HepG2 (cell line): Measurements from ENCODE around the gene MAPK13. TPM values are rescaled to one million over a fixed set of nuclear protein-coding genes. Genes with fewer than 3 reads are reported as not detected.
A peak's percentile ranks its signal among the peaks of the same experiment; 100 is the strongest.

Source experiments
- ADNP ChIP-seq: sonication (generic); formaldehyde crosslinking; IDR thresholded peaks from 2 replicates; pipeline ENCODE4 v1.4.0; 2020; ENCODE audit warnings: missing genetic modification reagents
- CREB1 ChIP-seq, 2 experiments: fragments of 450-650 bp in 1 of 2; IDR thresholded peaks; 2 replicates each; pipeline ENCODE4 v1.6.1; 2016 to 2017; ENCODE audit warnings: control low read depth in 1 of 2, mild to moderate bottlenecking in 1 of 2, missing compliant biosample characterization in 1 of 2, missing genetic modification characterization in 1 of 2
- FOXC1 ChIP-seq: sonication (generic); formaldehyde crosslinking; IDR thresholded peaks from 2 replicates; pipeline ENCODE4 v1.8.0; 2022; ENCODE audit warnings: mild to moderate bottlenecking, missing genetic modification reagents, borderline replicate concordance
- HCFC1 ChIP-seq: fragments of 150-350 bp; IDR thresholded peaks from 2 replicates; pipeline ENCODE4 v1.6.1; 2014; ENCODE audit warnings: low read depth, low read length
- NONO ChIP-seq, 2 experiments: fragments of 450-650 bp in 1 of 2; sonication (generic) in 1 of 2; formaldehyde crosslinking in 1 of 2; IDR thresholded peaks in 1 of 2; conservative IDR thresholded peaks in 1 of 2; 2 replicates each; pipeline versions ENCODE4 v1.6.1 to v1.8.0; 2017 to 2022; ENCODE audit warnings: mild to moderate bottlenecking in 1 of 2, missing genetic modification reagents in 1 of 2, moderate library complexity in 1 of 2
- RARA ChIP-seq: IDR thresholded peaks from 2 replicates; pipeline ENCODE4 v1.6.1; 2016; ENCODE audit warnings: missing genetic modification reagents, missing compliant biosample characterization
- RARG ChIP-seq: sonication (generic); formaldehyde crosslinking; IDR thresholded peaks from 2 replicates; pipeline ENCODE4 v1.4.0; 2020; ENCODE audit warnings: low read depth, mild to moderate bottlenecking, missing genetic modification reagents
- RFX3 ChIP-seq: IDR thresholded peaks from 2 replicates; pipeline ENCODE4 v1.6.1; 2016; ENCODE audit warnings: missing biosample characterization, missing genetic modification reagents
- TBP ChIP-seq: sonication (generic); formaldehyde crosslinking; IDR thresholded peaks from 2 replicates; pipeline ENCODE4 v1.5.0; 2020; ENCODE audit warnings: missing genetic modification reagents
- TOPORS ChIP-seq: sonication (generic); formaldehyde crosslinking; IDR thresholded peaks from 2 replicates; pipeline ENCODE4 v1.8.0; 2023; ENCODE audit warnings: mild to moderate bottlenecking, missing genetic modification reagents
- ZMYM3 ChIP-seq: sonication (generic); formaldehyde crosslinking; IDR thresholded peaks from 2 replicates; pipeline ENCODE4 v1.5.1; 2020; ENCODE audit warnings: mild to moderate bottlenecking, missing genetic modification reagents
- ZNF3 ChIP-seq: IDR thresholded peaks from 2 replicates; pipeline ENCODE4 v1.7.0; 2017; ENCODE audit warnings: inconsistent platforms
- ZNF30 ChIP-seq: sonication (generic); formaldehyde crosslinking; IDR thresholded peaks from 2 replicates; pipeline ENCODE4 v1.5.0; 2020; ENCODE audit warnings: mild to moderate bottlenecking, missing genetic modification reagents
- ZNF878 ChIP-seq: sonication (generic); formaldehyde crosslinking; IDR thresholded peaks from 2 replicates; pipeline ENCODE4 v1.8.1; 2023; ENCODE audit warnings: mild to moderate bottlenecking, missing genetic modification reagents, moderate library complexity
- polyA plus RNA-seq, 8 experiments: library from polyadenylated mRNA; depleted of rRNA in 3 of 8; stranded (reverse) in 7 of 8; unstranded in 1 of 8; fragments of >200 nt; fragmentation: Illumina TruSeq in 4 of 8; extraction: Trizol in 4 of 8; gene quantifications; 2 replicates each; pipeline versions ENCODE4 v1.2.1 to v1.2.3, GENCODE V29; 2011 to 2016; ENCODE audit warnings: low read depth in 4 of 8, missing spikeins in 1 of 8, mixed read lengths in 1 of 8; ENCODE audit not compliant: insufficient read depth in 1 of 8
- total RNA-seq, 5 experiments: library from RNA; depleted of rRNA; stranded (reverse); fragments of >200 nt; fragmentation: Illumina TruSeq; extraction: Trizol; gene quantifications; 2 replicates each; pipeline ENCODE4 v1.2.3, GENCODE V29; 2016; ENCODE audit warnings: low read depth in 1 of 5
- TF ChIP-seq, protein P1 (sequence below): IDR thresholded peaks from 2 replicates; pipeline ENCODE4 v1.6.1; 2016; ENCODE audit warnings: low read depth
- TF ChIP-seq, protein P2 (sequence below): IDR thresholded peaks from 2 replicates; pipeline ENCODE4 v1.4.0; 2020; ENCODE audit warnings: mild to moderate bottlenecking, missing genetic modification reagents
- TF ChIP-seq, protein P3 (sequence below): sonication (generic); formaldehyde crosslinking; IDR thresholded peaks from 2 replicates; pipeline ENCODE4 v1.8.1; 2022; ENCODE audit warnings: low read depth, mild to moderate bottlenecking, missing genetic modification reagents
- TF ChIP-seq, protein P4 (sequence below): sonication (generic); formaldehyde crosslinking; IDR thresholded peaks from 2 replicates; pipeline ENCODE4 v1.5.0; 2020; ENCODE audit warnings: mild to moderate bottlenecking, missing genetic modification reagents

Gene MAPK13
- total and polyA plus RNA-seq, 2 of the 13 experiments (the other 11 are each of a cell fraction or from before 2014, with no cell fraction given) = 12.7 to 43.4 TPM

DNA sequence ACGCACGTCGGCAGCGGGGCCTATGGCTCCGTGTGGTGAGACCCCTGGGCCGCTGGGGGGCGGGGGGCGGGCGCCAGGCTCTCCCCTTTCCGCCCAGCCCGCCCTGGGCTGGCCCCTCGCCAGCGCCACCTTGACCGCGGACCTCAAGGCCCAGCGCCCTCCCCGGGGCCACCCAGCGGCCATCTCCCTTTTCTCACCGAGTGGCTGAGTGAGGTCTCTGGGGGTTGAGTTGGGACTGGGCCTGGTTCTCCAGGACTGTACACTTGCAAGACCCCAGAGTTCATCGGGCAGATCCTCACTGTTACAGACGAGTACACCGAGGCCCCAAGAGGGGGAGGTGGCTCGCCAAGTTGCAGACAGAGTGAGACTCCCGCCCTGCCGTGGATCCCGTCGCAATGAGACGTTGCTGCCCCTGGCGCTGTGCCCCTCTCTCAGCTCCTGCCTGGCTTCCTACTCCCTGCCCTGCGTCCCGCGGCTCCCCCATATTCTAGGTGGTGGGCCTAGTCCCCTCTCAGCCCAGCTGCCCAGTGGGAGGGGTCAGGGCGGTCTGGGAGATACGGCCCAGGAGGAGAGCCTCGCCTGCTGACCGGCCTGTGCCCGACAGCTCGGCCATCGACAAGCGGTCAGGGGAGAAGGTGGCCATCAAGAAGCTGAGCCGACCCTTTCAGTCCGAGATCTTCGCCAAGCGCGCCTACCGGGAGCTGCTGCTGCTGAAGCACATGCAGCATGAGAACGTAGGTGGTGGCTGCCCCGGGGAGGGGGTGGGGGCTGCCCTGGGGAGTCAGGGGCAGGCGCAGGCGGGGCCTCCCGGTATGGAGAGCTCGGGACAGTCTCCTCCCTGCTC is 576 bp downstream of the MAPK13 start (continued):
- 0 out of 2 replicates have a peak, but pooled peaks have one; percentile 0 for TF ChIP-seq ZNF878 (CRISPR knock-in tag)
- TF ChIP-seq, protein P1, sequence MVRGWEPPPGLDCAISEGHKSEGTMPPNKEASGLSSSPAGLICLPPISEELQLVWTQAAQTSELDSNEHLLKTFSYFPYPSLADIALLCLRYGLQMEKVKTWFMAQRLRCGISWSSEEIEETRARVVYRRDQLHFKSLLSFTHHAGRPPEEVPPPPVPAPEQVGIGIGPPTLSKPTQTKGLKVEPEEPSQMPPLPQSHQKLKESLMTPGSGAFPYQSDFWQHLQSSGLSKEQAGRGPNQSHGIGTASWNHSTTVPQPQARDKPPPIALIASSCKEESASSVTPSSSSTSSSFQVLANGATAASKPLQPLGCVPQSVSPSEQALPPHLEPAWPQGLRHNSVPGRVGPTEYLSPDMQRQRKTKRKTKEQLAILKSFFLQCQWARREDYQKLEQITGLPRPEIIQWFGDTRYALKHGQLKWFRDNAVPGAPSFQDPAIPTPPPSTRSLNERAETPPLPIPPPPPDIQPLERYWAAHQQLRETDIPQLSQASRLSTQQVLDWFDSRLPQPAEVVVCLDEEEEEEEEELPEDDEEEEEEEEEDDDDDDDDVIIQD (CRISPR knock-in tag) = 0 out of 2 replicates have a peak, but pooled peaks have one; percentile 26
- peak; percentile 97 for TF ChIP-seq TOPORS (CRISPR knock-in tag)
- TF ChIP-seq ADNP (CRISPR knock-in tag) = no peak
- TF ChIP-seq ZNF3 = no peak
- TF ChIP-seq CREB1 (IDR thresholded peaks at IDR 0.05) = no peak
- TF ChIP-seq CREB1 (CRISPR knock-in tag; IDR thresholded peaks at IDR 0.05) = no peak
- TF ChIP-seq, protein P2, sequence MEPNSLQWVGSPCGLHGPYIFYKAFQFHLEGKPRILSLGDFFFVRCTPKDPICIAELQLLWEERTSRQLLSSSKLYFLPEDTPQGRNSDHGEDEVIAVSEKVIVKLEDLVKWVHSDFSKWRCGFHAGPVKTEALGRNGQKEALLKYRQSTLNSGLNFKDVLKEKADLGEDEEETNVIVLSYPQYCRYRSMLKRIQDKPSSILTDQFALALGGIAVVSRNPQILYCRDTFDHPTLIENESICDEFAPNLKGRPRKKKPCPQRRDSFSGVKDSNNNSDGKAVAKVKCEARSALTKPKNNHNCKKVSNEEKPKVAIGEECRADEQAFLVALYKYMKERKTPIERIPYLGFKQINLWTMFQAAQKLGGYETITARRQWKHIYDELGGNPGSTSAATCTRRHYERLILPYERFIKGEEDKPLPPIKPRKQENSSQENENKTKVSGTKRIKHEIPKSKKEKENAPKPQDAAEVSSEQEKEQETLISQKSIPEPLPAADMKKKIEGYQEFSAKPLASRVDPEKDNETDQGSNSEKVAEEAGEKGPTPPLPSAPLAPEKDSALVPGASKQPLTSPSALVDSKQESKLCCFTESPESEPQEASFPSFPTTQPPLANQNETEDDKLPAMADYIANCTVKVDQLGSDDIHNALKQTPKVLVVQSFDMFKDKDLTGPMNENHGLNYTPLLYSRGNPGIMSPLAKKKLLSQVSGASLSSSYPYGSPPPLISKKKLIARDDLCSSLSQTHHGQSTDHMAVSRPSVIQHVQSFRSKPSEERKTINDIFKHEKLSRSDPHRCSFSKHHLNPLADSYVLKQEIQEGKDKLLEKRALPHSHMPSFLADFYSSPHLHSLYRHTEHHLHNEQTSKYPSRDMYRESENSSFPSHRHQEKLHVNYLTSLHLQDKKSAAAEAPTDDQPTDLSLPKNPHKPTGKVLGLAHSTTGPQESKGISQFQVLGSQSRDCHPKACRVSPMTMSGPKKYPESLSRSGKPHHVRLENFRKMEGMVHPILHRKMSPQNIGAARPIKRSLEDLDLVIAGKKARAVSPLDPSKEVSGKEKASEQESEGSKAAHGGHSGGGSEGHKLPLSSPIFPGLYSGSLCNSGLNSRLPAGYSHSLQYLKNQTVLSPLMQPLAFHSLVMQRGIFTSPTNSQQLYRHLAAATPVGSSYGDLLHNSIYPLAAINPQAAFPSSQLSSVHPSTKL = 0 out of 2 replicates have a peak, but pooled peaks have one; percentile 16
- TF ChIP-seq RARG (CRISPR knock-in tag) = no peak; the same call in 1 of the 2 replicates
- no peak for TF ChIP-seq TBP
- peak; percentile 71 for TF ChIP-seq RARA (CRISPR knock-in tag)
- no peak for TF ChIP-seq NONO (IDR thresholded peaks at IDR 0.05)
- TF ChIP-seq NONO (CRISPR knock-in tag; conservative IDR thresholded peaks at IDR 0.05) = no peak
- TF ChIP-seq, protein P3, sequence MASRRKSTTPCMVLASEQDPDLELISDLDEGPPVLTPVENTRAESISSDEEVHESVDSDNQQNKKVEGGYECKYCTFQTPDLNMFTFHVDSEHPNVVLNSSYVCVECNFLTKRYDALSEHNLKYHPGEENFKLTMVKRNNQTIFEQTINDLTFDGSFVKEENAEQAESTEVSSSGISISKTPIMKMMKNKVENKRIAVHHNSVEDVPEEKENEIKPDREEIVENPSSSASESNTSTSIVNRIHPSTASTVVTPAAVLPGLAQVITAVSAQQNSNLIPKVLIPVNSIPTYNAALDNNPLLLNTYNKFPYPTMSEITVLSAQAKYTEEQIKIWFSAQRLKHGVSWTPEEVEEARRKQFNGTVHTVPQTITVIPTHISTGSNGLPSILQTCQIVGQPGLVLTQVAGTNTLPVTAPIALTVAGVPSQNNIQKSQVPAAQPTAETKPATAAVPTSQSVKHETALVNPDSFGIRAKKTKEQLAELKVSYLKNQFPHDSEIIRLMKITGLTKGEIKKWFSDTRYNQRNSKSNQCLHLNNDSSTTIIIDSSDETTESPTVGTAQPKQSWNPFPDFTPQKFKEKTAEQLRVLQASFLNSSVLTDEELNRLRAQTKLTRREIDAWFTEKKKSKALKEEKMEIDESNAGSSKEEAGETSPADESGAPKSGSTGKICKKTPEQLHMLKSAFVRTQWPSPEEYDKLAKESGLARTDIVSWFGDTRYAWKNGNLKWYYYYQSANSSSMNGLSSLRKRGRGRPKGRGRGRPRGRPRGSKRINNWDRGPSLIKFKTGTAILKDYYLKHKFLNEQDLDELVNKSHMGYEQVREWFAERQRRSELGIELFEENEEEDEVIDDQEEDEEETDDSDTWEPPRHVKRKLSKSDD (CRISPR knock-in tag) = no peak; the same call in 1 of the 2 replicates
- no peak; the same call in none of the 2 replicates for TF ChIP-seq ZMYM3 (CRISPR knock-in tag)
- no peak for TF ChIP-seq HCFC1
- TF ChIP-seq RFX3 (CRISPR knock-in tag) = no peak
- TF ChIP-seq, protein P4, sequence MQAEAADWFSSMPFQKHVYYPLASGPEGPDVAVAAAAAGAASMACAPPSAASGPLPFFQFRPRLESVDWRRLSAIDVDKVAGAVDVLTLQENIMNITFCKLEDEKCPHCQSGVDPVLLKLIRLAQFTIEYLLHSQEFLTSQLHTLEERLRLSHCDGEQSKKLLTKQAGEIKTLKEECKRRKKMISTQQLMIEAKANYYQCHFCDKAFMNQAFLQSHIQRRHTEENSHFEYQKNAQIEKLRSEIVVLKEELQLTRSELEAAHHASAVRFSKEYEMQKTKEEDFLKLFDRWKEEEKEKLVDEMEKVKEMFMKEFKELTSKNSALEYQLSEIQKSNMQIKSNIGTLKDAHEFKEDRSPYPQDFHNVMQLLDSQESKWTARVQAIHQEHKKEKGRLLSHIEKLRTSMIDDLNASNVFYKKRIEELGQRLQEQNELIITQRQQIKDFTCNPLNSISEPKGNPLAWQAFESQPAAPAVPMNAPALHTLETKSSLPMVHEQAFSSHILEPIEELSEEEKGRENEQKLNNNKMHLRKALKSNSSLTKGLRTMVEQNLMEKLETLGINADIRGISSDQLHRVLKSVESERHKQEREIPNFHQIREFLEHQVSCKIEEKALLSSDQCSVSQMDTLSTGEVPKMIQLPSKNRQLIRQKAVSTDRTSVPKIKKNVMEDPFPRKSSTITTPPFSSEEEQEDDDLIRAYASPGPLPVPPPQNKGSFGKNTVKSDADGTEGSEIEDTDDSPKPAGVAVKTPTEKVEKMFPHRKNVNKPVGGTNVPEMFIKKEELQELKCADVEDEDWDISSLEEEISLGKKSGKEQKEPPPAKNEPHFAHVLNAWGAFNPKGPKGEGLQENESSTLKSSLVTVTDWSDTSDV = 0 out of 2 replicates have a peak, but pooled peaks have one; percentile 37
- peak; percentile 88 for TF ChIP-seq FOXC1 (CRISPR knock-in tag)
- TF ChIP-seq ZNF30 (CRISPR knock-in tag) = no peak
